ENCODE results near the gene CHST9.

The CHST9 gene

GRCh38 chr18:27185897-27186296 is 789 bp upstream of the CHST9 start:
- no peak for FAIRE-seq
- DNase-seq (ENCODE audit: insufficient read length, low spot score) = no peak
- TF ChIP-seq CTCF (IDR thresholded peaks at IDR 0.05; ENCODE audit: insufficient read depth, missing control alignments) = no peak

GRCh38 chr18:27184115-27185024 is 738 bp downstream of the CHST9 start:
- no peak for TF ChIP-seq CTCF (IDR thresholded peaks at IDR 0.05; ENCODE audit: insufficient read depth, missing control alignments)
- DNase-seq (ENCODE audit: insufficient read length, low spot score) = no peak

GRCh38 chr18:27181726-27182125 is 3.4 kb downstream of the CHST9 start:
- no peak for TF ChIP-seq CTCF (IDR thresholded peaks at IDR 0.05; ENCODE audit: insufficient read depth, missing control alignments)
- FAIRE-seq = peak; percentile 79
- no peak for DNase-seq (ENCODE audit: insufficient read length, low spot score)

More at GRCh38 chr18:27184115-27185024, 738 bp downstream of the CHST9 start:
- FAIRE-seq = no peak

- TF ChIP-seq CTCF (IDR thresholded peaks at IDR 0.05; ENCODE audit: insufficient read depth, missing control alignments) = no peak
- FAIRE-seq = peak; percentile 6
- no peak for DNase-seq (ENCODE audit: insufficient read length, low spot score)
Measured at GRCh38 chr18:27178424-27178823, 6.7 kb downstream of the CHST9 start.

- DNase-seq (ENCODE audit: insufficient read length, low spot score) (no peak), FAIRE-seq (no peak)
- TF ChIP-seq CTCF (IDR thresholded peaks at IDR 0.05; ENCODE audit: insufficient read depth, missing control alignments) = no peak
Measured at GRCh38 chr18:27175914-27176313, 9.2 kb downstream of the CHST9 start.

- no peak for FAIRE-seq
- TF ChIP-seq CTCF (IDR thresholded peaks at IDR 0.05; ENCODE audit: insufficient read depth, missing control alignments) = no peak
- DNase-seq (ENCODE audit: insufficient read length, low spot score) = no peak
Measured at GRCh38 chr18:27175245-27175644, 9.9 kb downstream of the CHST9 start.

GRCh38 chr18:27171993-27172392 is 13.1 kb downstream of the CHST9 start:
- no peak for FAIRE-seq
- TF ChIP-seq CTCF (IDR thresholded peaks at IDR 0.05; ENCODE audit: insufficient read depth, missing control alignments) = no peak
- DNase-seq (ENCODE audit: insufficient read length, low spot score) = no peak

Measured in D721Med (cell line).